Gastroesophageal sphincter (tissue), 4 donors: ENCODE measurements around the gene NUMA1. TPM values are rescaled to one million over a fixed set of nuclear protein-coding genes. Genes with fewer than 3 reads are reported as not detected.

ENCODE experiments used
- ATAC-seq: fragments of 150-250 bp; one replicate; pipeline ENCODE4 v1.9.1; 2016; ENCODE audit warnings: mild to moderate bottlenecking, moderate library complexity
- H3K27ac ChIP-seq, 4 donors: fragments of 200-600 bp; sonication (generic) in 3 of 4; 1 replicate in 3 of 4; 2 replicates in 1 of 4; pipeline ENCODE4 v1.5.1; 2016 to 2019
- H3K27me3 ChIP-seq: fragments of 200-600 bp; sonication (generic); one replicate; pipeline ENCODE4 v1.5.1; 2019
- H3K36me3 ChIP-seq, 2 donors: fragments of 200-600 bp; sonication (generic); one replicate each; pipeline ENCODE4 v1.5.1; 2019; ENCODE audit warnings: control low read depth in 1 of 2
- H3K4me1 ChIP-seq, 3 donors: fragments of 200-600 bp; sonication (generic); 1 replicate in 2 of 3; 2 replicates in 1 of 3; pipeline ENCODE4 v1.5.1; 2016 to 2019; ENCODE audit warnings: control low read depth in 2 of 3
- H3K4me3 ChIP-seq, 2 donors: fragments of 200-600 bp; sonication (generic); one replicate each; pipeline ENCODE4 v1.5.1; 2019; ENCODE audit warnings: mild to moderate bottlenecking in 1 of 2, moderate library complexity in 1 of 2
- H3K9me3 ChIP-seq, 3 donors: fragments of 200-600 bp; sonication (generic); one replicate each; pipeline ENCODE4 v1.5.1; 2017 to 2019; ENCODE audit warnings: control low read depth in 2 of 3
- EP300 ChIP-seq: sonication (generic); formaldehyde crosslinking; IDR thresholded peaks from one replicate; pipeline ENCODE4 v1.6.1; 2017; ENCODE audit warnings: antibody characterized with exemption, mild to moderate bottlenecking
- POLR2A ChIP-seq, 2 donors: fragments of 450-650 bp; IDR thresholded peaks; one replicate each; pipeline ENCODE4 v1.6.1; 2017; ENCODE audit warnings: antibody characterized with exemption in 2 of 2, mild to moderate bottlenecking in 2 of 2, moderate library complexity in 1 of 2
- POLR2AphosphoS5 ChIP-seq: sonication (generic); formaldehyde crosslinking; IDR thresholded peaks from one replicate; pipeline ENCODE4 v1.6.1; 2017; ENCODE audit warnings: antibody characterized with exemption
- WGBS, 2 donors: methylation state at CpG; one replicate each; pipeline ENCODE4 v1.1.5; 2018; ENCODE audit warnings: low coverage in 1 of 2; 5-methylcytosine and 5-hydroxymethylcytosine counted together
- total RNA-seq, 4 donors: library from RNA; depleted of rRNA; stranded (reverse); fragments of >200 nt; gene quantifications; one replicate each; pipeline ENCODE4 v1.1.0, GENCODE V29; 2016
- TF ChIP-seq, protein P1 (sequence below), 4 experiments: fragments of 200-600 bp in 2 of 4; fragments of 450-650 bp in 2 of 4; sonication (generic) in 1 of 4; IDR thresholded peaks; one replicate each; pipeline ENCODE4 v1.5.1; 2017 to 2019; ENCODE audit warnings: antibody characterized with exemption in 4 of 4, mild to moderate bottlenecking in 2 of 4, moderate library complexity in 2 of 4

Gene NUMA1
- total RNA-seq, 4 donors from 2014 or later = 235 to 370 (median 290) TPM

DNA sequence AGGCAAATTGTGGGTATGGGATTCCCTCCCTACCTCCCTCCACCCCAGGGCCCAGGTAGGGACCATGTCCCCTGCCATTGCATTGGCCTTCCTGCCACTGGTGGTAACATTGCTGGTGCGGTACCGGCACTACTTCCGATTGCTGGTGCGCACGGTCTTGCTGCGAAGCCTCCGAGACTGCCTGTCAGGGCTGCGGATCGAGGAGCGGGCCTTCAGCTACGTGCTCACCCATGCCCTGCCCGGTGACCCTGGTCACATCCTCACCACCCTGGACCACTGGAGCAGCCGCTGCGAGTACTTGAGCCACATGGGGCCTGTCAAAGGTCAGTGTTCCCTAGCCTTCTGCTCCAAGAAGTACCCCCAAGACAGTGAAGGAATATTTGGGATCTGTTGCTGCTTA lies 25.5 kb upstream of the NUMA1 start, which contains the start of gene TOMT:
Gene TOMT (plus strand): TSS at position 37 of the 400 bp plus-strand sequence. CDS start 28 bp downstream, at position 65.
- ATAC-seq = no peak
- 90% methylated on average over 7 of the region's 14 CpGs; no CpG with 5 or more reads in 1 of the 2 donors for WGBS, 2 donors
- TF ChIP-seq, protein P1, sequence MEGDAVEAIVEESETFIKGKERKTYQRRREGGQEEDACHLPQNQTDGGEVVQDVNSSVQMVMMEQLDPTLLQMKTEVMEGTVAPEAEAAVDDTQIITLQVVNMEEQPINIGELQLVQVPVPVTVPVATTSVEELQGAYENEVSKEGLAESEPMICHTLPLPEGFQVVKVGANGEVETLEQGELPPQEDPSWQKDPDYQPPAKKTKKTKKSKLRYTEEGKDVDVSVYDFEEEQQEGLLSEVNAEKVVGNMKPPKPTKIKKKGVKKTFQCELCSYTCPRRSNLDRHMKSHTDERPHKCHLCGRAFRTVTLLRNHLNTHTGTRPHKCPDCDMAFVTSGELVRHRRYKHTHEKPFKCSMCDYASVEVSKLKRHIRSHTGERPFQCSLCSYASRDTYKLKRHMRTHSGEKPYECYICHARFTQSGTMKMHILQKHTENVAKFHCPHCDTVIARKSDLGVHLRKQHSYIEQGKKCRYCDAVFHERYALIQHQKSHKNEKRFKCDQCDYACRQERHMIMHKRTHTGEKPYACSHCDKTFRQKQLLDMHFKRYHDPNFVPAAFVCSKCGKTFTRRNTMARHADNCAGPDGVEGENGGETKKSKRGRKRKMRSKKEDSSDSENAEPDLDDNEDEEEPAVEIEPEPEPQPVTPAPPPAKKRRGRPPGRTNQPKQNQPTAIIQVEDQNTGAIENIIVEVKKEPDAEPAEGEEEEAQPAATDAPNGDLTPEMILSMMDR (IDR thresholded peaks at IDR 0.05) = no peak
- no peak for TF ChIP-seq POLR2A (IDR thresholded peaks at IDR 0.05)
- no peak for TF ChIP-seq POLR2AphosphoS5
- Histone ChIP-seq H3K27me3 (no peaks in the 10 kb centered on the region), H3K36me3 (peaks cover 0 to 28% of the 10 kb centered on the region in 2 donors), H3K4me1 (peaks cover 0 to 30% (median 16%) of the 10 kb centered on the region in 3 donors), H3K4me3 (no peak within 1 kb of the TSS), H3K9me3 (no peaks in the 10 kb centered on the region), H3K27ac (no peak within 1 kb of the TSS)

GRCh38 chr11:72103754-72104167 lies 23.4 kb upstream of the NUMA1 start:
- TF ChIP-seq EP300 (no peak), POLR2A (IDR thresholded peaks at IDR 0.05) (no peak), POLR2AphosphoS5 (no peak)
- TF ChIP-seq, protein P1 (IDR thresholded peaks at IDR 0.05) = no peak
- Histone ChIP-seq H3K27me3 (no peaks in the 10 kb centered on the region), H3K9me3 (no peaks in the 10 kb centered on the region), H3K27ac (peak overlapping the region; percentile 83 to 97 (median 93)), H3K36me3 (peaks cover 0 to 33% of the 10 kb centered on the region in 2 donors), H3K4me3 (peak overlapping the region; percentile 22 to 71), H3K4me1 (peaks cover 0 to 49% (median 24%) of the 10 kb centered on the region in 3 donors)
- no peak for ATAC-seq
- WGBS, 2 donors = 83 to 86% methylated on average over 9 to 10 of the region's 11 CpGs

GRCh38 chr11:72102946-72103753 lies 22.8 kb upstream of the NUMA1 start, which contains the start of gene LAMTOR1:
TSS of gene LAMTOR1 (minus strand) at chr11:72103297. CDS start at chr11:72103224, 73 bp downstream.
- 0% methylated on average over 5 of the region's 64 CpGs; no CpG with 5 or more reads in 1 of the 2 donors for WGBS, 2 donors
- ATAC-seq = peak; percentile 99
- no peaks in the 10 kb centered on the region for H3K27me3 ChIP-seq
- no peaks in the 10 kb centered on the region for H3K9me3 ChIP-seq
- peaks cover 0 to 52% (median 24%) of the 10 kb centered on the region in 3 donors for H3K4me1 ChIP-seq
- H3K36me3 ChIP-seq = peaks cover 0 to 33% of the 10 kb centered on the region in 2 donors
- TF ChIP-seq, protein P1 (IDR thresholded peaks at IDR 0.05) = peak in 3 of 4 experiments; percentile 40 to 80 (median 80)
- TF ChIP-seq EP300 (no peak), POLR2AphosphoS5 (peak; percentile 84), POLR2A (IDR thresholded peaks at IDR 0.05) (peak; percentile 65 to 71)
- peak within 1 kb of the TSS; percentile 83 to 97 (median 93) for H3K27ac ChIP-seq
- peak within 1 kb of the TSS; percentile 60 to 71 for H3K4me3 ChIP-seq

- Histone ChIP-seq H3K27ac (peak overlapping the region; percentile 72 to 97 (median 93)), H3K27me3 (no peaks in the 10 kb centered on the region), H3K4me3 (peak overlapping the region; percentile 60 to 71), H3K36me3 (peaks cover under 1 to 33% of the 10 kb centered on the region in 2 donors), H3K4me1 (peaks cover 0 to 52% (median 24%) of the 10 kb centered on the region in 3 donors), H3K9me3 (no peaks in the 10 kb centered on the region)
- TF ChIP-seq POLR2A (IDR thresholded peaks at IDR 0.05) = no peak
- TF ChIP-seq, protein P1 (IDR thresholded peaks at IDR 0.05) = no peak
- ATAC-seq = peak; percentile 1
- 2 to 6% methylated on average over 5 to 6 of the region's 9 CpGs for WGBS, 2 donors
Measured at GRCh38 chr11:72102631-72102945, 22.2 kb upstream of the NUMA1 start.
